Osteoblast (primary cell): Measurements from ENCODE around the gene OSM. TPM values are rescaled to one million over a fixed set of nuclear protein-coding genes. Genes with fewer than 3 reads are reported as not detected.

Source experiments
- DNase-seq: peaks from one replicate; pipeline ENCODE4 v3.0.0; 2011; ENCODE audit warnings: low spot score, mixed read lengths; ENCODE audit not compliant: insufficient read length; ENCODE audit errors: missing footprints
- H2AFZ ChIP-seq: 2 replicates; pipeline ENCODE4 v1.6.0; 2011; ENCODE audit warnings: mild to moderate bottlenecking, low read length
- H3K27ac ChIP-seq: 2 replicates; pipeline ENCODE4 v1.5.1; 2011; ENCODE audit warnings: mild to moderate bottlenecking, low read depth, low read length, moderate library complexity
- H3K27me3 ChIP-seq: 2 replicates; pipeline ENCODE4 v1.6.0; 2012; ENCODE audit warnings: mild to moderate bottlenecking, control low read depth, inconsistent platforms, low read length, moderate library complexity; ENCODE audit not compliant: insufficient read depth
- H3K36me3 ChIP-seq: 2 replicates; pipeline ENCODE4 v1.5.1; 2011; ENCODE audit warnings: mild to moderate bottlenecking, low read length, control low read depth, moderate library complexity; ENCODE audit not compliant: insufficient read depth
- H3K4me1 ChIP-seq: 2 replicates; pipeline ENCODE4 v1.5.1; 2011; ENCODE audit warnings: mild to moderate bottlenecking, low read length, control low read depth, moderate library complexity; ENCODE audit not compliant: insufficient read depth
- H3K4me2 ChIP-seq: 2 replicates; pipeline ENCODE4 v1.6.0; 2011; ENCODE audit warnings: mild to moderate bottlenecking, low read length; ENCODE audit not compliant: insufficient read depth
- H3K4me3 ChIP-seq: fragments of 200-600 bp; sonication (generic); 3 replicates; pipeline ENCODE4 v1.5.1; 2012; ENCODE audit warnings: mild to moderate bottlenecking, low read length, inconsistent platforms; ENCODE audit not compliant: insufficient read depth
- H3K79me2 ChIP-seq: 2 replicates; pipeline ENCODE4 v1.6.0; 2012; ENCODE audit warnings: mild to moderate bottlenecking, low read length, control low read depth, inconsistent platforms; ENCODE audit not compliant: insufficient read depth
- H3K9me3 ChIP-seq: 2 replicates; pipeline ENCODE4 v1.5.1; 2011; ENCODE audit warnings: low read depth, low read length, control low read depth
- H4K20me1 ChIP-seq: 2 replicates; pipeline ENCODE4 v1.6.0; 2012; ENCODE audit warnings: mild to moderate bottlenecking, low read length, control low read depth; ENCODE audit not compliant: insufficient read depth
- CTCF ChIP-seq: IDR thresholded peaks from 2 replicates; pipeline ENCODE4 v1.5.1; 2011; ENCODE audit warnings: mild to moderate bottlenecking, low read depth, low read length, moderate library complexity; ENCODE audit errors: extremely low read depth
- total RNA-seq: library from RNA; depleted of rRNA; stranded (reverse); fragments of >200 nt; gene quantifications from 2 replicates; pipeline ENCODE4 v1.2.3, GENCODE V29; 2012

The OSM gene
- not detected in 2 replicates for total RNA-seq

GRCh38 chr22:30266445-30267381 lies at the start of gene OSM:
OSM (minus strand) TSS chr22:30266851; CDS start chr22:30266799, 52 bp downstream.
- Histone ChIP-seq H3K4me2 (no peak within 1 kb of the TSS), H3K79me2 (no peaks in the 10 kb centered on the region), H3K4me3 (no peak within 1 kb of the TSS), H3K27me3 (no peaks in the 10 kb centered on the region), H3K9me3 (no peaks in the 10 kb centered on the region), H3K27ac (no peak within 1 kb of the TSS), H3K4me1 (peaks cover 16% of the 10 kb centered on the region), H4K20me1 (no peaks in the 10 kb centered on the region), H3K36me3 (no peaks in the 10 kb centered on the region), H2AFZ (no peak within 1 kb of the TSS)
- peak; percentile 91 for DNase-seq
- no peak for TF ChIP-seq CTCF

- Histone ChIP-seq H3K27me3 (no peaks in the 10 kb centered on the region), H3K4me3 (no peak overlapping the region), H3K4me2 (no peak overlapping the region), H3K4me1 (peaks cover 52% of the 10 kb centered on the region), H3K27ac (no peak overlapping the region), H2AFZ (no peak overlapping the region), H3K79me2 (peaks cover 87% of the 10 kb centered on the region), H3K9me3 (no peaks in the 10 kb centered on the region), H3K36me3 (peaks cover 20% of the 10 kb centered on the region), H4K20me1 (peaks cover 81% of the 10 kb centered on the region)
- TF ChIP-seq CTCF: no peak
- no peak for DNase-seq
Observed at GRCh38 chr22:30315962-30316576, 49.4 kb upstream of the OSM start.

- H3K79me2 ChIP-seq: peaks cover 87% of the 10 kb centered on the region
- peaks cover 81% of the 10 kb centered on the region for H4K20me1 ChIP-seq
Observed at GRCh38 chr22:30314915-30315314, 48.3 kb upstream of the OSM start.

More at GRCh38 chr22:30314915-30315314, 48.3 kb upstream of the OSM start:
- no peak overlapping the region for H2AFZ ChIP-seq
- H3K27me3 ChIP-seq: no peaks in the 10 kb centered on the region
- peaks cover 63% of the 10 kb centered on the region for H3K4me1 ChIP-seq
- peak; percentile 23 for DNase-seq
- peaks cover 10% of the 10 kb centered on the region for H3K36me3 ChIP-seq
- H3K4me2 ChIP-seq: no peak overlapping the region
- no peak for TF ChIP-seq CTCF
- no peaks in the 10 kb centered on the region for H3K9me3 ChIP-seq
- no peak overlapping the region for H3K27ac ChIP-seq
- H3K4me3 ChIP-seq: no peak overlapping the region
